Prostate gland (tissue), 2 donors: Measurements from ENCODE around the gene TH.

ENCODE experiments used
- CTCF ChIP-seq, 4 experiments: fragments of 200-600 bp in 2 of 4; fragments of 450-650 bp in 2 of 4; sonication (generic) in 2 of 4; IDR thresholded peaks; 1 replicate in 3 of 4; 2 replicates in 1 of 4; pipeline ENCODE4 v1.5.1; 2016 to 2019; ENCODE audit warnings: antibody characterized with exemption in 4 of 4, mild to moderate bottlenecking in 2 of 4, moderate library complexity in 2 of 4
- POLR2AphosphoS5 ChIP-seq: sonication (generic); formaldehyde crosslinking; IDR thresholded peaks from one replicate; pipeline ENCODE4 v1.6.1; 2017; ENCODE audit warnings: antibody characterized with exemption

DNA sequence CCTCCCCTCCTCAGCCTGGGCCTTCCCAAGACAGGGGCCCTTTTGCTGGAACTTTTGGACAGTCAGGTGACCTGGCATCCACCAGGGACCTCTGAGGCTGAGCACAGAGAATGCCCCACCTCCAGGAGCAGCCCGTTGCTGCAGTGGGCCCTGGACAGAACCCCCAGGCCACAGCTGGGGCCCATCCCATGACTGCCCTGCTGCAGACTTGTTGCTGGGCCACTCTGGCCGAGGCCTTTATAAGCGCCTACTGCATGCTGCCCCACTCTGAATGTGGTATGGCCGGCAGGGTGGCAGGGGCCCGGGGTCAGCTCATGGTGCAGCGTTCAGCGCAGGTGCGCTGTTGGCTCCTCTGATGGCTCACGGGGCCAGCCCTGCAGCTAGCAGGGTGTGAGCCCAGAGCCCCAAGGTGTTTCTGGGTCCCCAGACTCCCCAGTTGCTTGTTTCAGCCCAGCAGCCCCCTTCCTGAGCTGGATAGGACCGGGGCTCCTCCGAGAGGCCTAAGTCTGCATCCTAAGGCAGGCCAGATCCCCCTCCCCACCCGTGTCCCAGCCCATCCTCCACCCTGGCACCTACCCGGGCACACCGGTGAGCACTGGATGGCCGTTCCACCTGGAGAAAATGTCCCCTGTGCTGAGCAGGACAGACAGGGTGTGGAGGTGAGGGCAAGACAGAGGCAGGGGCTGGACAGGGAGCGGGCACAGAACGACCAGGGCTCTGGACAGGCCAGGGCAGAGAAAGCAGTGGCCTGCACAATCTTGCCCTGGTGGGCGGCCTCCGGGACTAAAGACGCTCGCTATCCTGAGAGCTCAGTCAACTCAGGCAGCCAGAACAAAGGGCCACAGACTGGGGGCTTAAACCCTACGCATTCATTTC, 28.1 kb upstream of the TH start:
- TF ChIP-seq CTCF (IDR thresholded peaks at IDR 0.05) = no peak
- TF ChIP-seq POLR2AphosphoS5 = no peak
